Measurements from ENCODE around the gene RPS17. TPM values are rescaled to one million over a fixed set of nuclear protein-coding genes. Genes with fewer than 3 reads are reported as not detected.

RPS17 gene
- total RNA-seq, 4 donors from 2014 or later, result 1,180 to 3,226 (median 2,104) TPM

GRCh38 chr15:82556315-82557035 lies 16.2 kb upstream of the RPS17 start:
- WGBS, 2 donors, result 85 to 86% methylated on average over 7 of the region's 7 CpGs
- TF ChIP-seq CTCF (IDR thresholded peaks at IDR 0.05) (no peak), POLR2A (IDR thresholded peaks at IDR 0.05) (no peak)
- no peak overlapping the region for H3K4me3 ChIP-seq (replicated peaks in 1 of 3)
- no peaks in the 10 kb centered on the region for H3K9me3 ChIP-seq
- DNase-seq, result no peak
- no peaks in the 10 kb centered on the region for H3K36me3 ChIP-seq
- H3K27ac ChIP-seq, result no peak overlapping the region
- H3K27me3 ChIP-seq, result no peaks in the 10 kb centered on the region
- intact Hi-C loops (cut with DNase I), result no loop called here
- H3K4me1 ChIP-seq, result no peaks in the 10 kb centered on the region

- intact Hi-C loops (cut with DNase I), result no loop called here
These were observed 14.6 kb upstream of the RPS17 start for GRCh38 chr15:82554849-82555248.

GRCh38 chr15:82554351-82554750 lies 14.1 kb upstream of the RPS17 start:
- DNase-seq, result no peak
- TF ChIP-seq CTCF (IDR thresholded peaks at IDR 0.05) (no peak), POLR2A (IDR thresholded peaks at IDR 0.05) (no peak)
- H3K36me3 ChIP-seq, result no peaks in the 10 kb centered on the region
- no peaks in the 10 kb centered on the region for H3K27me3 ChIP-seq
- H3K4me3 ChIP-seq (replicated peaks in 1 of 3), result no peak overlapping the region
- WGBS, 2 donors, result 86 to 96% methylated on average over 1 of the region's 1 CpG
- no peak overlapping the region for H3K27ac ChIP-seq
- no peaks in the 10 kb centered on the region for H3K9me3 ChIP-seq
- intact Hi-C loops (cut with DNase I), result no loop called here
- H3K4me1 ChIP-seq, result no peaks in the 10 kb centered on the region

More at GRCh38 chr15:82554849-82555248, 14.6 kb upstream of the RPS17 start:
- no peaks in the 10 kb centered on the region for H3K36me3 ChIP-seq
- DNase-seq, result no peak
- 93 to 98% methylated on average over 2 of the region's 2 CpGs for WGBS, 2 donors
- H3K27me3 ChIP-seq, result no peaks in the 10 kb centered on the region
- no peak overlapping the region for H3K4me3 ChIP-seq (replicated peaks in 1 of 3)
- H3K27ac ChIP-seq, result no peak overlapping the region
- no peaks in the 10 kb centered on the region for H3K4me1 ChIP-seq
- H3K9me3 ChIP-seq, result no peaks in the 10 kb centered on the region
- TF ChIP-seq POLR2A (IDR thresholded peaks at IDR 0.05), result no peak

DNA sequence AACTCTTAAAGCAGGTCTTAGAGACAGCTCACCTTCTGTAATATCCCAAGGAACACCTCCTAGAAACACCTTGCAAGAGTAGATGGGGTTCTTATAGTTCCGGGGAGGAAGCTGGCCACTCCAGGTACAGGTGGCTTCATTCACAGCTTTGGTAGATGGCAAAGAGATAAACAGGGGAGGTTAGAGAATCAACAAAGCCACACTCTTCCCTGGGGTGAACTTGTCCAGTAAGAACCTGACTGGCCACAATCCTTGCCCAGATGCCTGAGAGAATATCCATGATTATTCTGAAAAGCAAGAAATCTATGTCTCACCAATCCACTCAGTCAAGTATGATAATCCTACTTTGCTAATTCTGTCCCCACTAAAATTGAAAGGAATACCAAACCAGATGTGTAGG lies 13.6 kb upstream of the RPS17 start:
- intact Hi-C loops (cut with DNase I), result no loop called here
- Histone ChIP-seq H3K36me3 (no peaks in the 10 kb centered on the region), H3K9me3 (no peaks in the 10 kb centered on the region), H3K4me1 (no peaks in the 10 kb centered on the region), H3K27me3 (no peaks in the 10 kb centered on the region), H3K4me3 (replicated peaks in 1 of 3) (no peak overlapping the region), H3K27ac (no peak overlapping the region)
- no peak for DNase-seq
- TF ChIP-seq POLR2A (IDR thresholded peaks at IDR 0.05) (no peak), CTCF (IDR thresholded peaks at IDR 0.05) (no peak)
- WGBS, 2 donors, result 53 to 73% methylated on average over 1 of the region's 1 CpG

DNA sequence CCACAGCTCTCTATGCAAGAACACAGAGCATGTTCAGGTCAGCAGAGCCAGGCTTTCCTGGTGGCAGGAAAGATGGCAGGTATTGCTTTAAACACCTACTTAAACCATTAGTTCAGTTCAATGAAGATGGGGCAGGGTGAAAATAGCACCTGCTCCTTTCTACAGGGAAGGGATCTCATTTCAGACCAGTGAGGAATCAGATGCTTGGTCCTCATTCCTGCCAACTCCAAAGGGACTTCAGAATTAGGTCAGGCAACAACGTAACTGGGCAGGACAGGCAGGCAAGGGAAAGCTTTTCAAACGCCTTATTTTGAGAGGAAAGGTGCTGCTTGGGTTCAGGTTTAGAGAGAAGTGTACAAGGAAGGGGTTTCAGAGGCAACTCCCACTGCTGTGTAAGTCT lies 12.6 kb upstream of the RPS17 start:
- no peaks in the 10 kb centered on the region for H3K27me3 ChIP-seq
- H3K4me3 ChIP-seq (replicated peaks in 1 of 3), result no peak overlapping the region
- H3K27ac ChIP-seq, result no peak overlapping the region
- WGBS, 2 donors, result 73 to 81% methylated on average over 2 of the region's 2 CpGs
- no peaks in the 10 kb centered on the region for H3K4me1 ChIP-seq
- intact Hi-C loops (cut with DNase I), result no loop called here
- no peak for DNase-seq
- no peak for TF ChIP-seq CTCF (IDR thresholded peaks at IDR 0.05)
- no peak for TF ChIP-seq POLR2A (IDR thresholded peaks at IDR 0.05)
- H3K9me3 ChIP-seq, result no peaks in the 10 kb centered on the region
- H3K36me3 ChIP-seq, result no peaks in the 10 kb centered on the region
